Measurements from ENCODE around the gene ARHGAP5. TPM values are rescaled to one million over a fixed set of nuclear protein-coding genes. Genes with fewer than 3 reads are reported as not detected.

Gene ARHGAP5
- total and polyA plus RNA-seq, 2 experiments from 2014 or later = 22.1 to 72.6 TPM

DNA sequence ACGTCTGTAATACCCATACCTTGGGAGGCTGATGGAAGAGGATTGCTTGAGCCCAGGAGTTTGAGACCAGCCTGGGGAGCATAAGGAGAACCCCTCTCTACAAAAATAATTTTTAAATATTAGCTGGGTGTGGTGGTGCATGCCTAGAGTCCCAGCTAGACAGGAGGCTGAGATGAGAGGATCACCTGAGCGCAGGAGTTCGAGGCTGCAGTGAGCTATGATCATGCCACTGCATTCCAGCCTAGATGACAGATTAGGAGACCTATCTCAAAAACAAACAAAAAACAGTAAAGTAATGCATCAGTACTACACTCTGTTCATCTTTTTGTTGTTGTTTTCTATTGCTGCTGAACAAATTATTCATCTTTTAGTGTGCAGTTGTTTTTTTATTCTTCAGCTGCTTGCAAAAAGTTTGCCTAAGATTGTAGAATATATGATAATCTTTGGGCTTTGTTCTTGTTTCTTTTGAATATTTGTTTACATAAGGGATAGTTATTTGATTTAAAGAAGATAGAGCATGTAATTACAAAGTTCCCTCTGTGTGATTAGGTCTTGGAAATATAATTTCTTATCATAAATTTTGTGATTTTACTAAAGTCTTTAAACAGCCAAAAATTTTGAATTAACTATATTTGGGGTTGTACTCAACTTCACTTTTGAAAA is 8.2 kb downstream of the ARHGAP5 start:
- Mint-ChIP-seq H3K4me1 (peaks cover 49% of the 10 kb centered on the region), H3K4me3 (no peak overlapping the region), H3K27ac (no peak overlapping the region), H3K27me3 (ENCODE audit: insufficient read depth, low read depth, poor library complexity) (no peaks in the 10 kb centered on the region), H3K9me3 (no peaks in the 10 kb centered on the region), H3K36me3 (ENCODE audit: low read depth) (peaks cover under 1% of the 10 kb centered on the region; the same call in 2 of the 3 replicates)
- DNase-seq (ENCODE audit: low spot score) (no peak), ATAC-seq (no peak)
- Histone ChIP-seq H3K36me3 (ENCODE audit: insufficient read depth) (no peaks in the 10 kb centered on the region; the same call in 1 of the 2 replicates), H3F3A (replicated peaks; ENCODE audit: low read depth) (no peaks in the 10 kb centered on the region), H3K4me3 (no peak overlapping the region), H3K9me2 (ENCODE audit: insufficient read depth) (no peaks in the 10 kb centered on the region), H3K27me3 (ENCODE audit: insufficient read depth) (no peaks in the 10 kb centered on the region), H4K20me1 (replicated peaks; ENCODE audit: insufficient read depth) (peaks cover 14% of the 10 kb centered on the region), H2AFZ (no peak overlapping the region), H3K4me1 (ENCODE audit: insufficient read depth) (peaks cover 35% of the 10 kb centered on the region), H3K27ac (ENCODE audit: low read depth) (no peak overlapping the region), H3K79me2 (replicated peaks; ENCODE audit: insufficient read depth) (peaks cover 99% of the 10 kb centered on the region), H3K4me2 (no peak overlapping the region)
- no peak for TF ChIP-seq EZH2phosphoT487 (IDR thresholded peaks at IDR 0.05; ENCODE audit: unreplicated experiment)
- no peak for TF ChIP-seq ZNF462 (CRISPR knock-in tag; IDR thresholded peaks at IDR 0.05)
- no peak for TF ChIP-seq JUNB (IDR thresholded peaks at IDR 0.05; ENCODE audit: unreplicated experiment)
- TF ChIP-seq NANOG (IDR thresholded peaks at IDR 0.05; ENCODE audit: borderline replicate concordance) = no peak
- no peak for TF ChIP-seq ZNF114 (CRISPR knock-in tag; IDR thresholded peaks at IDR 0.05)
- no peak for TF ChIP-seq EZH2 (IDR thresholded peaks at IDR 0.05; ENCODE audit: low read depth, unreplicated experiment)
- TF ChIP-seq CTCF (conservative IDR thresholded peaks at IDR 0.05; ENCODE audit: low read depth in 2 of 2) = no peak
- no peak for TF ChIP-seq CREB1 (CRISPR knock-in tag; IDR thresholded peaks at IDR 0.05; ENCODE audit: low read depth)
- TF ChIP-seq STAT1 (IDR thresholded peaks at IDR 0.05; ENCODE audit: unreplicated experiment) = no peak
- no peak for TF ChIP-seq REST (IDR thresholded peaks at IDR 0.05; ENCODE audit: unreplicated experiment)
- TF ChIP-seq ZNF331 (CRISPR knock-in tag; IDR thresholded peaks at IDR 0.05; ENCODE audit: low read depth) = no peak
- TF ChIP-seq, protein P1, sequence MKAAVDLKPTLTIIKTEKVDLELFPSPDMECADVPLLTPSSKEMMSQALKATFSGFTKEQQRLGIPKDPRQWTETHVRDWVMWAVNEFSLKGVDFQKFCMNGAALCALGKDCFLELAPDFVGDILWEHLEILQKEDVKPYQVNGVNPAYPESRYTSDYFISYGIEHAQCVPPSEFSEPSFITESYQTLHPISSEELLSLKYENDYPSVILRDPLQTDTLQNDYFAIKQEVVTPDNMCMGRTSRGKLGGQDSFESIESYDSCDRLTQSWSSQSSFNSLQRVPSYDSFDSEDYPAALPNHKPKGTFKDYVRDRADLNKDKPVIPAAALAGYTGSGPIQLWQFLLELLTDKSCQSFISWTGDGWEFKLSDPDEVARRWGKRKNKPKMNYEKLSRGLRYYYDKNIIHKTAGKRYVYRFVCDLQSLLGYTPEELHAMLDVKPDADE (IDR thresholded peaks at IDR 0.05) = no peak
